Mesodermal cell (in vitro differentiated cells): ENCODE data around the gene CHRNB1.
A peak's percentile ranks its signal among the peaks of the same experiment; 100 is the strongest.

ENCODE experiments used
- H3K27ac ChIP-seq: 2 replicates; pipeline ENCODE4 v1.7.0; 2013; ENCODE audit warnings: mild to moderate bottlenecking, low read depth, low read length, moderate library complexity; ENCODE audit not compliant: severe bottlenecking
- H3K36me3 ChIP-seq: 2 replicates; pipeline ENCODE4 v1.7.1; 2013; ENCODE audit warnings: mild to moderate bottlenecking, low read length, moderate library complexity; ENCODE audit not compliant: control insufficient read depth, insufficient read depth
- H3K4me1 ChIP-seq: one replicate; pipeline ENCODE4 v1.7.1; 2013; ENCODE audit warnings: mild to moderate bottlenecking, low read length; ENCODE audit not compliant: insufficient read depth, control insufficient read depth, poor library complexity, severe bottlenecking
- H3K4me3 ChIP-seq: 2 replicates; pipeline ENCODE4 v1.7.0; 2013; ENCODE audit warnings: low read length, control low read depth, mild to moderate bottlenecking; ENCODE audit not compliant: insufficient read depth, poor library complexity, severe bottlenecking; ENCODE audit errors: extremely low read depth
- H3K9me3 ChIP-seq: 2 replicates; pipeline ENCODE4 v1.7.1; 2013; ENCODE audit warnings: mild to moderate bottlenecking, low read length, moderate library complexity; ENCODE audit not compliant: control insufficient read depth
- WGBS, 2 experiments: methylation state at CpG; one replicate each; pipeline ENCODE4 v1.1.5; 2013; ENCODE audit warnings: missing lambda C conversion rate in 2 of 2; ENCODE audit not compliant: insufficient coverage in 2 of 2; 5-methylcytosine and 5-hydroxymethylcytosine counted together

CHRNB1 gene

DNA sequence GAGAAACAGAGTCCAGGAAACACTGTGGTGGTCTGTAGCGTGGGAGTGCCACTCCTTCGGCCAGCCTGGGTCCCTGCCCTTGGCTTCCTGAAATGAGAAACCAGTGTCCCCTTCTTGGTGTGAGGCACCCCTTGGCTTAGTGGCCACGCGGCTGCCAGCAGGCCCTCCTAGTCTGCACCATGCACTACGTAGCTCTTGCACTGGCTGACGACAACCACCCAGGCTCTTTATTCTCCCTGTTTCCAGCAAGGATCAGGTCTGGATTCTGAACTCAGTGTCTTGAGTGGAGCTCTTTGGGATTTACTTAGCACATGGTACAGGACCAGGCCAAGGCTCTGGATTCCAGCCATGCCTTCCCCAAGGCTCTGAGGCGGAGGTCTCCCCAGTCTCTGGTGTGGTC is 17.3 kb upstream of the CHRNB1 start:
- H3K27ac ChIP-seq: no peak overlapping the region
- no peaks in the 10 kb centered on the region for H3K4me1 ChIP-seq
- 91 to 95% methylated on average over 4 of the region's 7 CpGs for WGBS, 2 experiments
- no peaks in the 10 kb centered on the region for H3K36me3 ChIP-seq
- H3K9me3 ChIP-seq: no peaks in the 10 kb centered on the region
- no peak overlapping the region for H3K4me3 ChIP-seq

DNA sequence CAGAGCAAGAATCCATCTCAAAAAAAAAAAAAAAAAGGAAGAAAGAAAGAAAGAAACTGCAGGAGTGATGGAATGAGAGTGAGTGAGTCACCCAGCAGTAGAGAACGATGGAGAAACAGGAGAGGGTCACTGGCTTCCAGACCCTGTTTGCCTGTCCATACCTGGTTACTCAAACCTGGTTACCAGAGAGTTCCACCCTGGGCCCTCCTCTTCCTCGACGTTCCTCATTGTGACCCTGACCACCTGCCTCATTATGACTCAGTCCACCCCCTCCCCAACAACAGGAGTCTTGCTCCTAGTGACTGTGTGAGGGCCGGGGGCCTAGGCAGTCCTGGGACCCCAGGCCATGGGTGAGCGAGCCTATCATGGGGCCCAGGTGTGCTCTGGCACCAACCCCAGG is 16.3 kb upstream of the CHRNB1 start, which contains the start of gene SPEM3:
Gene SPEM3 (plus strand): TSS at position 301 of the 400 bp plus-strand sequence. CDS start 46 bp downstream, at position 347.
- H3K4me3 ChIP-seq: no peak within 1 kb of the TSS
- no peaks in the 10 kb centered on the region for H3K9me3 ChIP-seq
- no peaks in the 10 kb centered on the region for H3K36me3 ChIP-seq
- no peaks in the 10 kb centered on the region for H3K4me1 ChIP-seq
- WGBS, 2 experiments: 71 to 77% methylated on average over 2 to 5 of the region's 5 CpGs
- no peak within 1 kb of the TSS for H3K27ac ChIP-seq

DNA sequence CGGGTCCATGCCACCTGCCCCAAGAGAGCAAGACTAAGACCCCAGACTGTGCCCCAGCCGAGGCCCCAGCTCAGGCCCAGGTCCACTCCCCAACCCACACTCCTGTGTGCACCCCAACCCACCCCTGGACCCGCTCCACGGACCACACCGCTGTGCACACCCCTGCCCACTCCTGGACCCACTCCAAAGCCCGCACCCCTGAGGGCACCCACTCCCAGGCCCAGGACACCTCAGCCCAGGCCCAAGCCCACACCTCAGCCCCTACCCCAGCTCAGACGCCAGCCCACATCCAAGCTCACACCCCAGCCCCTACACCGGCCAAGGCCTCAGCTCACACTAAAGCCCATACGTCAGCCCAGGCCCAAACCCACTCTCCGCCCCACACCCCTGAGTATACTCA is 15.1 kb upstream of the CHRNB1 start:
- WGBS, 2 experiments: 98% methylated on average over 4 to 10 of the region's 10 CpGs

GRCh38 chr17:7431231-7431630 is 13.6 kb upstream of the CHRNB1 start:
- H3K4me1 ChIP-seq: no peaks in the 10 kb centered on the region
- H3K36me3 ChIP-seq: no peaks in the 10 kb centered on the region
- no peaks in the 10 kb centered on the region for H3K9me3 ChIP-seq
- 100% methylated on average over 1 of the region's 1 CpG for WGBS, 2 experiments
- no peak overlapping the region for H3K27ac ChIP-seq
- no peak overlapping the region for H3K4me3 ChIP-seq

More for the DNA sequence above, 15.1 kb upstream of the CHRNB1 start:
- no peaks in the 10 kb centered on the region for H3K36me3 ChIP-seq
- H3K4me3 ChIP-seq: no peak overlapping the region
- H3K9me3 ChIP-seq: no peaks in the 10 kb centered on the region
- no peak overlapping the region for H3K27ac ChIP-seq
- H3K4me1 ChIP-seq: no peaks in the 10 kb centered on the region

DNA sequence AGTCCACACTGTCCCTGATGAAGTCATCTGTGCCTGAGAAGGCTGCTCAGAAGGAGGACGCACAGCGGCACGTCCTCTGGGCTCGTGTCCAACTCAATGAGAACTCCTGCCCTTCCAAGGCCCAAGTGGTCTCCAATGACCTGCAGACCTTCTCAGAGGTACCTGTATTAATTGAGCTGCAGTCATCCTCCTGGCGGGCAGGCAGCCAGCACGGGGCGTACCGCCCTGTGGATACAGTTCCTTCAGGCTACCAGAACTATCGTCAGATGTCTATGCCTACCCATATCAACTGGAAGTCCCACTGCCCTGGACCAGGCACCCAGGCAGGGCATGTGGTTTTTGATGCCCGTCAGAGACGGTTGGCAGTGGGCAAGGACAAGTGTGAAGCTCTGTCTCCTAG is 12.6 kb upstream of the CHRNB1 start:
- no peak overlapping the region for H3K27ac ChIP-seq
- no peaks in the 10 kb centered on the region for H3K36me3 ChIP-seq
- H3K4me3 ChIP-seq: no peak overlapping the region
- no peaks in the 10 kb centered on the region for H3K9me3 ChIP-seq
- H3K4me1 ChIP-seq: no peaks in the 10 kb centered on the region
- 93 to 94% methylated on average over 11 of the region's 11 CpGs for whole genome bisulfite sequencing, 2 experiments

DNA sequence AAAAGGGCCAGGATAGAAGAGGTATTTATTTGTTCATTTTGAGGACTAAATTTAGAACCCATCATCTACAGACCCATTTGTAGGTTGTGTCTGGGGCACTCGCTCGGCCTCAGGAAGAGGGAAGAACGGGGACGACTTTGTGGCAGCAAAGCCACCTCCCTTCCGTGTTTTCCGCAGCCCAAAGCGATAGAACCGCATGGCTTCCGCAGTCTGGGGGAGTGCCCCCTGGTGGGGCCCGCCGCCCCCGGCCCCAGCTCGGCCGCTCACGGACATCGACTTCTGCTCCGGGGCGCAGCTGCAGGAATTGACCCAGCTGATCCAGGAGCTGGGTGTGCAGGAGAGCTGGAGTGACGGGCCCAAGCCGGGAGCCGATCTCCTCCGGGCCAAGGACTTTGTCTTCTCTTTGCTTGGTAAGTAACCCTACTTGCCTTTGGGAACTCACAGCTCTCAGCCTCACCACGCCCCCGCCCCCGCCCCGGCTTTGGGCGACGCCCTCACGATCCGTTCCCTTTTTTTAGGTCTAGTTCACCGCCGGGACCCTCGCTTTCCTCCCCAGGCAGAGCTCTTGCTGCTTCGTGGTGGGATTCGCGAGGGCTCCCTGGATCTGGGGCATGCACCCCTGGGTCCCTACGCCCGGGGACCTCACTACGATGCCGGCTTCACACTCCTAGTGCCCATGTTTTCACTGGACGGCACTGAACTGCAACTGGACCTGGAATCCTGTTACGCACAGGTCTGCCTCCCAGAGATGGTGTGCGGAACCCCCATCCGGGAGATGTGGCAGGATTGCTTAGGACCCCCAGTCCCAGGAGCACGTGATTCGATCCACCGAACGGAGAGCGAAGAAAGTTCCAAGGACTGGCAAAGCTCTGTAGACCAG is 8.9 kb upstream of the CHRNB1 start:
- 8% methylated on average over 45 to 49 of the region's 49 CpGs for WGBS, 2 experiments
- Histone ChIP-seq H3K4me1 (peaks cover 10% of the 10 kb centered on the region), H3K4me3 (peak overlapping the region; percentile 52), H3K9me3 (no peaks in the 10 kb centered on the region), H3K36me3 (no peaks in the 10 kb centered on the region), H3K27ac (peak overlapping the region; percentile 36)

- H3K4me1 ChIP-seq: peaks cover 15% of the 10 kb centered on the region
- 3 to 5% methylated on average over 77 to 91 of the region's 92 CpGs for WGBS, 2 experiments
- no peaks in the 10 kb centered on the region for H3K36me3 ChIP-seq
- peak overlapping the region; percentile 52 for H3K4me3 ChIP-seq
- no peaks in the 10 kb centered on the region for H3K9me3 ChIP-seq
- H3K27ac ChIP-seq: peak overlapping the region; percentile 45
These were observed 8.1 kb upstream of the CHRNB1 start for GRCh38 chr17:7436556-7437368.

DNA sequence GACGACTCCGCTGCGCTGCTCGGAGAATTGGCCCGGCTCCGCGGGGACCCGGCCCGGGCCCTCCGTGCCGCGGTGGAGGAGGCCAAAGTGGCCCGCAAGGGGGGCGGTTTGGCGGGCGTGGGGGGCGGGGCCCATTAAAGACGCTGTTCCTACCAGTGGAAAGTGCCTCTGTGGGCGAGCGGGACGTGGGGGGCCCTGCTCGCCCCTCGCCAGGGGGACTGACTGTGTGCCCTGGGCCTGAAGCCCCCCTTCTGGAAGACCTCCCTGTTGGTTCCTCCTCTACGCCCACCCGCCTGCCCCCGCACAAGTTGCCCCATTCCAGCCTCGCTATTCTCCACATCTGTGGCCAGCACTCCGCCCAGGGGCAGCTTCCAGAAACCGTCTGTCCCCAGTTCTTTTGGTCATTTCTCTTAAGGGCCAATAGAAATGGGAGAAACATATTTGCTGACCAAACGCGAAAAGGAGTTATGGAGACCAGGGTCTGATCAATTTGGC is 7.4 kb upstream of the CHRNB1 start:
- Histone ChIP-seq H3K4me3 (peak overlapping the region; percentile 52), H3K36me3 (no peaks in the 10 kb centered on the region), H3K9me3 (no peaks in the 10 kb centered on the region), H3K27ac (no peak overlapping the region), H3K4me1 (peaks cover 15% of the 10 kb centered on the region)
- WGBS, 2 experiments: 6 to 22% methylated on average over 15 to 19 of the region's 31 CpGs

DNA sequence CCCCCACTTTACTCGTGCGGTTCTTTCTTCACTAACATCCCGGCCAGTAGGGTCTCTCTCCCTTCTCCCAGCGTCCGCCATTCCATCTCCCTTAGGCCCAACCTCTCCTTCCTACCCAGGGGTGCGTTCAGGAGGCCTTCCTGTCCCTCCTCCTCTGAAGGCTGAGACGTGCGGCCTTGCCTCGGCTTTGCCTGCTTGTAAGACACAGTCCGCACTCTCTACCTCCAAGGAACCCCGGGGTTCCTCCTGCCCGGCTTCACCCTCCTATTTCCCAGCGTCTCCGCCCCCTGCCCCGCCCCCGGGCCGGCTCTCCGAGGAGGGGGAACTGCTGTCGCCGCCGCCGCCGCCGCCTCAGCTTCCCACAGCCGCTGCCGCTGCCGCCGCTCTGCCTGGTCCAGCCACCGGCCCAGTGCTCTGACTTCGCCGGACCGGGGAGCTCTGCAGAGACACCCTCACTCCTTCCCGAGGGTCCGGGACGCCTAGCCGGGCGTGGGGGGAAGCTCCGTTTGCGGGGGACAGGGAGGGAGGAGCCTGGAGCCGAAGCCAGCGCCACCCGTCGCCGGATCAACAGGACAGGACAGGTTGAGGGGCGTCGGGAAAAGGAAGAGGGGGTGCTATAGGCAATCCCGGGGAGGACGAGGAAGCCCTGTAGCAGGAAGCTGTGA is 6.8 kb upstream of the CHRNB1 start:
- Histone ChIP-seq H3K27ac (peak overlapping the region; percentile 16), H3K4me3 (peak overlapping the region; percentile 52), H3K9me3 (no peaks in the 10 kb centered on the region), H3K36me3 (no peaks in the 10 kb centered on the region), H3K4me1 (peaks cover 15% of the 10 kb centered on the region)
- 5 to 7% methylated on average over 28 to 32 of the region's 48 CpGs for WGBS, 2 experiments

- no peak overlapping the region for H3K27ac ChIP-seq
- peak overlapping the region; percentile 75 for H3K4me3 ChIP-seq
- H3K9me3 ChIP-seq: no peaks in the 10 kb centered on the region
- peaks cover 15% of the 10 kb centered on the region for H3K4me1 ChIP-seq
- H3K36me3 ChIP-seq: no peaks in the 10 kb centered on the region
- WGBS, 2 experiments: 39 to 43% methylated on average over 8 to 10 of the region's 11 CpGs
These were observed 6.0 kb upstream of the CHRNB1 start for GRCh38 chr17:7438656-7439460.
